ENCODE results near the gene FOXP1.
A peak's percentile ranks its signal among the peaks of the same experiment; 100 is the strongest.

FOXP1 gene

DNA sequence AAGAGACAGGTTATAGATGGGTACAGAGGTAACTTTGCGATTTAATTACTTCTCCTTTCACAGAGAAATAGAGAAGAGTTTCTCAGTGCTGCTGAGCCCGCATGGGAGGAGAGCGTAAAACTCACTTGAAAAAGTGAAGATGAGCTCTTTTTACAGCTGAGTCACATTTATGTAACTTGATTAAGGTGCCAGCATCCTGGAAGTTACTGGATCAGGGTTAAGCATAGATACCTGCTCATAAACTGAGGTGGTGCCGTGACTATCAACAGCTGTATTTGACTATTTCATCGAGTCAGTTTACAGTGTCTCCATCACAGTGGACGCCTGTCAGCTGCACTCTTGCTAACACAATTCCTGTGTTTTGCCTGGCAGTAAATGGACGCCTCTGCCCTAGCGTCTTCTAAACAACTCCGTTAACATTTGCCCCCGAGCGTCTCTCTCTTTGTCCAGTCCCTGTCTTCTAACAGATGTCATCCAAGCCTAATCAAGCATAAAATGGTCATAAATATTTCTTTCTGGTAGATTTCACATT is 414.6 kb downstream of the FOXP1 start:
- H3K4me3 ChIP-seq (ENCODE audit: low read depth, low read length) = no peak overlapping the region
- H2AFZ ChIP-seq = peak overlapping the region; percentile 56
- H3K9ac ChIP-seq = no peak overlapping the region
- H3K4me2 ChIP-seq (ENCODE audit: low read length) = peak overlapping the region; percentile 10
- no peaks in the 10 kb centered on the region for H3K27me3 ChIP-seq (ENCODE audit: control insufficient read depth, insufficient read depth, low read length)
- H3K9me3 ChIP-seq (ENCODE audit: control insufficient read depth, low read length) = no peaks in the 10 kb centered on the region
- H3K4me1 ChIP-seq = peaks cover 7% of the 10 kb centered on the region
- TF ChIP-seq, protein P1, sequence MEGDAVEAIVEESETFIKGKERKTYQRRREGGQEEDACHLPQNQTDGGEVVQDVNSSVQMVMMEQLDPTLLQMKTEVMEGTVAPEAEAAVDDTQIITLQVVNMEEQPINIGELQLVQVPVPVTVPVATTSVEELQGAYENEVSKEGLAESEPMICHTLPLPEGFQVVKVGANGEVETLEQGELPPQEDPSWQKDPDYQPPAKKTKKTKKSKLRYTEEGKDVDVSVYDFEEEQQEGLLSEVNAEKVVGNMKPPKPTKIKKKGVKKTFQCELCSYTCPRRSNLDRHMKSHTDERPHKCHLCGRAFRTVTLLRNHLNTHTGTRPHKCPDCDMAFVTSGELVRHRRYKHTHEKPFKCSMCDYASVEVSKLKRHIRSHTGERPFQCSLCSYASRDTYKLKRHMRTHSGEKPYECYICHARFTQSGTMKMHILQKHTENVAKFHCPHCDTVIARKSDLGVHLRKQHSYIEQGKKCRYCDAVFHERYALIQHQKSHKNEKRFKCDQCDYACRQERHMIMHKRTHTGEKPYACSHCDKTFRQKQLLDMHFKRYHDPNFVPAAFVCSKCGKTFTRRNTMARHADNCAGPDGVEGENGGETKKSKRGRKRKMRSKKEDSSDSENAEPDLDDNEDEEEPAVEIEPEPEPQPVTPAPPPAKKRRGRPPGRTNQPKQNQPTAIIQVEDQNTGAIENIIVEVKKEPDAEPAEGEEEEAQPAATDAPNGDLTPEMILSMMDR (IDR thresholded peaks at IDR 0.05) = no peak
- H3K27ac ChIP-seq = peak overlapping the region; percentile 33
- no peaks in the 10 kb centered on the region for H3K36me3 ChIP-seq (ENCODE audit: control insufficient read depth, insufficient read depth, low read length)
- no peaks in the 10 kb centered on the region for H3K79me2 ChIP-seq

DNA sequence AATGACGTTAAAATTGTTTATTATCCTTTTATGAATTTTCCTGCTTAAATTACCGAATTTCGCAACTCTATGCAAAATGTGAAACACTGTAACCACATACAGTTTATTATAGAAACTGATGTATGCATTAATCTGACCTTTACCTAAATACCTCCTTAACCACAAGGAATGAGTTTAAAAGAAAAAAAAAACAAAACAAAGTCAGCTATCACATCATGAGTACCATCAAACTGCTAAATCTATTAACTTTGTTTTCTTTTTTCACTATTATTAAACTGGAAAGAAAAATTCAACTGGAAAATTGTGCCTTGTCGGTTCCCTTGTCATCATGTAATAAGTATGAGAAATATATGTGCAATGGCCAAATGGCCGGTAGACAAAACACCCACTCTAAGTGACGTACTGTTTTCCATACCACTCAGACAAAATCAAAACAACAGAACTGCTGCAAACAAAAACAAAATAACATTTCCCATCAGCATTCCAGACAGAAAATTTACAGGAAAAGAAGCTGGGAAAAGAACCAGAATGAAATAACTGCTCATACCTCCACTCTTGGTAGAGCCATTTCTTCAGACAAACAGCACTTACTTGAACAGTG is 415.3 kb downstream of the FOXP1 start:
- TF ChIP-seq, protein P1 (IDR thresholded peaks at IDR 0.05) = no peak
- Histone ChIP-seq H3K4me3 (ENCODE audit: low read depth, low read length) (no peak overlapping the region), H3K4me1 (peaks cover 7% of the 10 kb centered on the region), H3K9ac (no peak overlapping the region), H3K79me2 (no peaks in the 10 kb centered on the region), H3K9me3 (ENCODE audit: control insufficient read depth, low read length) (no peaks in the 10 kb centered on the region), H2AFZ (no peak overlapping the region), H3K36me3 (ENCODE audit: control insufficient read depth, insufficient read depth, low read length) (no peaks in the 10 kb centered on the region), H3K27ac (peak overlapping the region; percentile 33), H3K4me2 (ENCODE audit: low read length) (no peak overlapping the region), H3K27me3 (ENCODE audit: control insufficient read depth, insufficient read depth, low read length) (no peaks in the 10 kb centered on the region)

DNA sequence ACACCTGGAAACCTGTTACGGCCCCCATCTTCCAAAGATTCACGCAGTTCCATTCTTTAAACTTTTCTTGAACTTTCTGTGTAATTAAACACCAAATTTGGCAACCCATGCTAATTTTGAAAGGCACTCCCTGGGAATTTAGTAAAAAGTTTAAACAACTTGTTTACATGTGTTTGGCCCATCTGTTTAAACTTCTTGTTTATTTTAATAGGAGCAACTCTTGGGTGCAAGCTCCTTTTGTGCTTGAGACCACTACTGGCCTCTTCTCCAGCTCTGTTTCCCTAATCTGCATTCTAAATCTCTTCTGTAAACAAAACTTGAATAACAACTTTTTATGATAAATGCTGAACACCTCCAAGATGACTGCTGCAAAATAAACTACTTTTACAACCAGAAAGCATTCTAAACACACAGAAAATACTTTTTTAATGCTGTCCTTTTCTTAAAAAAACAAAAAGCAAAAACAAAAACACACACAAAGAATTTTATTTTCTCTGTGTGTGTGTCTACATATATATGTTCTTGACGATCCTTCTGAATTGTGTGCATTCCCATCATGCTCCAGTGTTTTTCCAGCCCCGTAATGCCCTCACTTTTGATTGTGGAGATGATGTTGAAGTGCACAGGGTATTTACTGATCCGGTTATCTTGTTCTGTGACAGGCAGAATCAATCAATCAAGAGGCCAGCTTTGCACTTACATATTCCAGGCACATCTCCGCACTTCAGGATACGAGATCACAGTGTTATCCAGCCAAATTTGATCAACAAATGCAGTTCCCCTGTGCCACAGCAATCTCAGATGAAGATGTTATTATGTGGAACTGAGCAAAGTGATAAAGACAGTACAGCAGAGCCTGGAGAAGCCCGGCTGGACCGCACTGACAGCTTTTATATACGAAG is 416.9 kb downstream of the FOXP1 start:
- Histone ChIP-seq H2AFZ (no peak overlapping the region), H3K27ac (no peak overlapping the region)
- TF ChIP-seq, protein P1 (IDR thresholded peaks at IDR 0.05) = no peak

DNA sequence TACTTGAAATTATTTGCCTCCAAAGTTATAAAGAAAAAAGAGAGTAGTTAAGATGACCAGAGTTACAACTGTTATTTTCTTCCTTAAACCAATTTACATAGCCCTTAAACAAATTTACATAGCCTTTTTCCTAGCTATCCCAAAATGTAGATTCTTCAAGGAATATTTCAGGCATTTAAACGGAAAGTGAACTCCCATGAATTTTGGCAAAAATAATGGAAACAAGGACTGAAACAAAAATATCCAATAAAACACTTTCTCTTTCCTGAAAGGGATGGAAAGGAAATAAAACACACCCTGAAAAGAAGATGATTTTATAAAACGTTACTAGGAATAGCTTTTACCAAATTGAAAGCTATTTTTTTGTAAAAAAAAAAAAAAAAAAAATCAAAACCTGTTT is 418.6 kb downstream of the FOXP1 start:
- no peak overlapping the region for H3K27ac ChIP-seq

More for the DNA sequence above, 416.9 kb downstream of the FOXP1 start:
- Histone ChIP-seq H3K27me3 (ENCODE audit: control insufficient read depth, insufficient read depth, low read length) (no peaks in the 10 kb centered on the region), H3K9ac (no peak overlapping the region), H3K4me3 (ENCODE audit: low read depth, low read length) (no peak overlapping the region), H3K36me3 (ENCODE audit: control insufficient read depth, insufficient read depth, low read length) (no peaks in the 10 kb centered on the region), H3K4me1 (peaks cover 7% of the 10 kb centered on the region), H3K79me2 (no peaks in the 10 kb centered on the region), H3K4me2 (ENCODE audit: low read length) (no peak overlapping the region), H3K9me3 (ENCODE audit: control insufficient read depth, low read length) (no peaks in the 10 kb centered on the region)

More for the DNA sequence above, 418.6 kb downstream of the FOXP1 start:
- Histone ChIP-seq H3K79me2 (no peaks in the 10 kb centered on the region), H3K36me3 (ENCODE audit: control insufficient read depth, insufficient read depth, low read length) (no peaks in the 10 kb centered on the region), H3K4me3 (ENCODE audit: low read depth, low read length) (no peak overlapping the region), H3K9me3 (ENCODE audit: control insufficient read depth, low read length) (no peaks in the 10 kb centered on the region), H2AFZ (no peak overlapping the region), H3K4me1 (peaks cover 7% of the 10 kb centered on the region), H3K27me3 (ENCODE audit: control insufficient read depth, insufficient read depth, low read length) (no peaks in the 10 kb centered on the region), H3K9ac (no peak overlapping the region), H3K4me2 (ENCODE audit: low read length) (no peak overlapping the region)
- TF ChIP-seq, protein P1 (IDR thresholded peaks at IDR 0.05) = no peak

Data from parathyroid adenoma (tissue), 2 donors.